ENCODE results near the gene PTPRM.

PTPRM gene

DNA sequence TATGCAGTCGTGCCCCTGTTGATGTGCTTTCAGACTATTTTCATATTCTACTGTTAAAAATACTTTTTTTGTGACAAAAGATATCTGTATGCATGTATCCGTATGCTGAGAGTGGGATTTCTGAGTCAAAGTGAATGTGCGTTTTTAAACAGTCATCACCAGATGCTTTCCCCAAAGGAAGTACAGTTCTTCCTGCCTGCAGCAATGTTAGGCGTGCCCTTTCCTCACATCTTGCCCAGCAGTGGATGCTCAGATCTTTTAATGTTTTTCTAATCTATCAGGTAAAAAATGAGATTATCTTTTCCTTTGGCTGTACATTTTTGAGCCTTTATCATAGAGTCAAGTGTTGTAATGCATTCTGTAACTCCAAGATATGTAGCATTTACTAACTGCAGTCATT lies 111.7 kb downstream of the PTPRM start:
- Histone ChIP-seq H3K36me3 (no peaks in the 10 kb centered on the region), H3K27me3 (no peaks in the 10 kb centered on the region), H3K4me3 (no peak overlapping the region), H3K4me1 (peaks cover 0 to 22% (median 9%) of the 10 kb centered on the region in 4 donors), H3K9me3 (no peaks in the 10 kb centered on the region), H3K27ac (no peak overlapping the region)
- no peak for DNase-seq
- intact Hi-C loops (cut with DNase I; ENCODE audit: low total_unique reads) = no loop called here
- TF ChIP-seq, protein P1, sequence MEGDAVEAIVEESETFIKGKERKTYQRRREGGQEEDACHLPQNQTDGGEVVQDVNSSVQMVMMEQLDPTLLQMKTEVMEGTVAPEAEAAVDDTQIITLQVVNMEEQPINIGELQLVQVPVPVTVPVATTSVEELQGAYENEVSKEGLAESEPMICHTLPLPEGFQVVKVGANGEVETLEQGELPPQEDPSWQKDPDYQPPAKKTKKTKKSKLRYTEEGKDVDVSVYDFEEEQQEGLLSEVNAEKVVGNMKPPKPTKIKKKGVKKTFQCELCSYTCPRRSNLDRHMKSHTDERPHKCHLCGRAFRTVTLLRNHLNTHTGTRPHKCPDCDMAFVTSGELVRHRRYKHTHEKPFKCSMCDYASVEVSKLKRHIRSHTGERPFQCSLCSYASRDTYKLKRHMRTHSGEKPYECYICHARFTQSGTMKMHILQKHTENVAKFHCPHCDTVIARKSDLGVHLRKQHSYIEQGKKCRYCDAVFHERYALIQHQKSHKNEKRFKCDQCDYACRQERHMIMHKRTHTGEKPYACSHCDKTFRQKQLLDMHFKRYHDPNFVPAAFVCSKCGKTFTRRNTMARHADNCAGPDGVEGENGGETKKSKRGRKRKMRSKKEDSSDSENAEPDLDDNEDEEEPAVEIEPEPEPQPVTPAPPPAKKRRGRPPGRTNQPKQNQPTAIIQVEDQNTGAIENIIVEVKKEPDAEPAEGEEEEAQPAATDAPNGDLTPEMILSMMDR (IDR thresholded peaks at IDR 0.05) = no peak

DNA sequence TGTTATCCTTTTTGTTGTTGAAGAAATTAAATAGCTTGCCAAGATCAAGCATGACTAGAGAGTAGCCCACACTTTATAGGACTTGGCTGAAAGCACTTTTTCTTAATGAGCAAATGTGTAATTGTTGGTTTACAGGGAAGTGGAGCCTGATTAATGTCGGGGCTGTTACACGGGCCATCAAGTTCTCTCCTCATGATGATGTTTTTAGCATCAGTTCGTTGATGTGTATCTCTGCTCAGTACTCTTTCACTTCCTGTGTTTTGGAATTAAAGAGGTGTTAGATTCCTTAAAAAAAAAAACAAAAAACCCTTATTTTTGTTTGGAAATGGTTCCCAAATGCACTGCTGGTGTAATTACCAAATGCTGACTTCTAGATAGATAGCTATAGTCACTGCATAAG lies 114.2 kb downstream of the PTPRM start:
- TF ChIP-seq, protein P1 (IDR thresholded peaks at IDR 0.05) = no peak

DNA sequence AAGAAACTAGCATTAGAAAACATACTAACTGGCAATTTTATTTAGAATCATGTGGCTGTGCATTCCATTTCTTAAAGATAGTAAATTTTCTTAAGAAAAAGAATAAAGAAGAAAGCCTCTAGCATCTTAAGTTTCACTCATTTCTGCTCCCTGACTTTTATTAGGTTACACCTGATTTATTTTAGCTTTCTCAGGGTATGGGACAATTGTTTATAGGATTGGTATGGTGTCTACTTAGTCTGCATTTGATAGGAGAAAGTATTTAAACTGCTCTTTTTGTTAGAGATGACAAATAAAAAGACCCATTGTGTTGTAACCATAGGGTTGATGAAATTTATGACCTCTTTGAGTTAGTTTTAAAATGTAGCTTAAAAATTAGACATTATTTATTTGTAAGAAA lies 115.2 kb downstream of the PTPRM start:
- Histone ChIP-seq H3K4me1 (peaks cover 0 to 5% (median 0%) of the 10 kb centered on the region in 4 donors), H3K36me3 (no peaks in the 10 kb centered on the region), H3K4me3 (no peak overlapping the region), H3K27ac (no peak overlapping the region), H3K27me3 (no peaks in the 10 kb centered on the region), H3K9me3 (no peaks in the 10 kb centered on the region)
- no peak for DNase-seq
- intact Hi-C loops (cut with DNase I; ENCODE audit: low total_unique reads) = no loop called here
- TF ChIP-seq, protein P1 (IDR thresholded peaks at IDR 0.05) = no peak

More for the DNA sequence above, 114.2 kb downstream of the PTPRM start:
- Histone ChIP-seq H3K36me3 (no peaks in the 10 kb centered on the region), H3K27me3 (no peaks in the 10 kb centered on the region), H3K4me1 (peaks cover 0 to 15% (median 3%) of the 10 kb centered on the region in 4 donors), H3K4me3 (no peak overlapping the region), H3K9me3 (no peaks in the 10 kb centered on the region), H3K27ac (no peak overlapping the region)
- intact Hi-C loops (cut with DNase I; ENCODE audit: low total_unique reads) = no loop called here
- DNase-seq = no peak

DNA sequence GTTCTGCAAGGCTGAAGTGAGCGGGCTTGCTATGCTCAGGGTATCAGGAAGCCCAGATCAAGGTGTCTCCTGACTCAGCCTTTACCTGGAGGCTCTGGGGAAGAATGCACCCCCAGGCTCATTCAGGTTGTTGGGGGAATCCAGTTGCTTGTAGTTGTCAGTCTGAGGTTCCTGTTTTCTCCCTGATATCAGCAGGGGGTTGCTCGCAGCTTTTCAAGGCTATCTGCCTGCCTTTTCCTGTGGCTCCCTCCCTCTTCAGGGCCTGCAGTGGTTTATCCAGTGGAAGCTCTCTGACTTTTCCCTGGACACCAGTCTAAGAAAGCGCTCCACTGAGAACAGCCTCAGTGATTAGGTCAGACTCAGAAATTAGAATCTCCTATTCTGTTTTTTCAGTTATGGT lies 116.6 kb downstream of the PTPRM start:
- Histone ChIP-seq H3K27me3 (no peaks in the 10 kb centered on the region), H3K9me3 (no peaks in the 10 kb centered on the region), H3K4me1 (no peaks in the 10 kb centered on the region), H3K36me3 (no peaks in the 10 kb centered on the region), H3K4me3 (no peak overlapping the region), H3K27ac (no peak overlapping the region)
- no peak for DNase-seq
- intact Hi-C loops (cut with DNase I; ENCODE audit: low total_unique reads) = no loop called here
- TF ChIP-seq, protein P1 (IDR thresholded peaks at IDR 0.05) = no peak

DNA sequence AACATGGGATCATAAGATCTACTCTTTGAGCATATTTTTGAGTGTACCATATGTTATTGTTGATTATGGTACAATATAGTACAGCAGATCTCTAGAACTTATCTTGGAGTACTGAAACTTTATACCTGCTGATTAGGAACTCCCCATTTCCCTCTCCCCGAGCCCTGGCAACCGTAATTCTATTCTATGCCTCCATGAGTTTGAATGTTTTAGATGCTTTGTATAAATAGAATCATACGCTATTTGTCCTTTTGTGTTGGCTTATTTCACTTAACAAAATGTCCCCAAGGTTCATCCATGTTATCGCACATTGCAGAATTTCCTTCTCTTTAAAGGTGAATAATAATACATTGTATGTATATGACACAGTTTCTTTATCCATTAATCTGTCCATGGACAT lies 117.2 kb downstream of the PTPRM start:
- TF ChIP-seq, protein P1 (IDR thresholded peaks at IDR 0.05) = no peak
- no peaks in the 10 kb centered on the region for H3K36me3 ChIP-seq
- no peaks in the 10 kb centered on the region for H3K27me3 ChIP-seq
- no peaks in the 10 kb centered on the region for H3K9me3 ChIP-seq
- H3K4me1 ChIP-seq = no peaks in the 10 kb centered on the region
- H3K4me3 ChIP-seq = no peak overlapping the region
- H3K27ac ChIP-seq = no peak overlapping the region
- intact Hi-C loops (cut with DNase I; ENCODE audit: low total_unique reads) = no loop called here
- DNase-seq = no peak

DNA sequence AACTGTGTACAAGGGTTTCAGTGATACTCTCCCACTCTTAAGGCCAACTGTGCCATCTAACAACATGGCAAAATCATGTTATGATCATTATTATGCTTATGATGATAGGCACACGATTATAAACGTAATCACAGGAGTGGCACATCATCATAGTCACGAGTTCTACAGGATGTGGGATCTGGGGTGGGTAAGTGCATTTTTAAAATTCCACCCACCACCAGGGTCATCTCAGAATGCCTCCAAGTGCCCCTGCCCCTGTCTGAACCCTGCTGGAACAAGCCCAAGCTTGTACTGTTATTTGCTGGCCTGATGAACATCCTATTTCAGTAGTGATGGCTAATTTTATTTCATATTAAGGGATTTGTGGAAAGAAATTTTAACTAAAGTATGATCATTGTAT lies 117.8 kb downstream of the PTPRM start:
- Histone ChIP-seq H3K27me3 (no peaks in the 10 kb centered on the region), H3K27ac (no peak overlapping the region), H3K4me1 (no peaks in the 10 kb centered on the region), H3K36me3 (no peaks in the 10 kb centered on the region), H3K4me3 (no peak overlapping the region), H3K9me3 (no peaks in the 10 kb centered on the region)
- DNase-seq = no peak
- TF ChIP-seq, protein P1 (IDR thresholded peaks at IDR 0.05) = no peak
- intact Hi-C loops (cut with DNase I; ENCODE audit: low total_unique reads) = no loop called here

All from tibial artery (tissue), 4 donors.